Medulla oblongata (tissue), 1 donor: ENCODE data around the gene COBLL1.

Source experiments
- DNase-seq: peaks from one replicate; pipeline ENCODE4 v3.0.0-alpha.2; 2015; ENCODE audit errors: extremely low spot score

COBLL1 gene

DNA sequence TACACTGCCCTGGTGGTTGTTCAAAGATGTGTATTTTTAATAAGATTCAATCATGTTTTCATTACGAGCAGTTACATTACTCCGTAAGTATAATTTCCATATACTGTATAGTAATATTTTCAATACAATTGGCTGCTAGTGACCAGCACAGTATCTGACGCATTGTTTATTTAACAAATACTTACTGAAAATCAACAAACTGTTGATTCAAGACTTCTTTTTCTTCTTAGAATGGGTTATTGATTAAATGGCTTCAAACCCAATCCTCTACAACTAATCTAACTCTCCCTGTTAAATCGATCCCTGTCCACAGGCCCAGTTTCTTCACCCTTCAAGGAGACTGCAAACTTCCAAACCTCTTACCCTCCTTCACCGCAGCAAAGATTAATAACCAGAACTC lies 18.5 kb downstream of the COBLL1 start:
- DNase-seq: no peak

- no peak for DNase-seq
These were observed 20.3 kb downstream of the COBLL1 start for GRCh38 chr2:164821338-164821737.

DNA sequence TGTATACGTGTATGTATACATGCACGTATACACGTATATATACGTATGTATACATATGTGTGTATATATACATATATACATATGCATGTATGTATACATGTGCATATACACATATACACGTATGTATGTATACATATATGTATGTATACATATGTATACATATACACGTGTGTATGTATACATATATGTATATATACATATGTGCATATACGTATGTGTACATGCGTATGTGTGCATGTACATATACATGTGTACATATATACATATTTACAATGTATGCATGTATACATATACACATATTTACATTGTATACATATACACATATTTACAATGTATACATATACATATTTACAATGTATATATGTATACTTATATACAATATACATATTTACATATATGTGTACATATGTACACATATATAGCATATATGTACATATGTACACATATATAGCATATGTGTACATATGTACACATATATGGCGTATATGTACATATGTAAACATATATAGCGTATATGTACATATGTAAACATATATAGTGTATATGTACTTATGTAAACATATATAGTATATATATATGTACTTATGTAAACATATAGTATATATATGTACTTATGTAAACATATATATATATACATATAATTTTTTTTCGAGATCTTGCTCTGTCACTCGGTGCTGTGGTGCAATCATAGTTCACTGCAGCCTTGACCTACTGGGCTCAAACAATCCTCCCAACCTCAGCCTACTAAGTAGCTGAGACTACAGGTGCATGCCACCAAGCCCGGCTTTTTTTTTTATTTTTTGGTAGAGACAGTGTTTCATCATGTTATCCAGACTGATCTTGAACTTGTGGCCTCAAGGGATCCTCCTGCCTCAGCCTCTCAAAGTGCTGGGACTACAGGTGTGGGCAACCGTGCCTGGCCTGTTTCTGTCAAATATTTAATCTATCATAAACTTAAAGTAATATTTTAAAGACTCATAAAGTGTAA lies 23.2 kb downstream of the COBLL1 start:
- no peak for DNase-seq

GRCh38 chr2:164816900-164817299 lies 24.7 kb downstream of the COBLL1 start:
- no peak for DNase-seq

DNA sequence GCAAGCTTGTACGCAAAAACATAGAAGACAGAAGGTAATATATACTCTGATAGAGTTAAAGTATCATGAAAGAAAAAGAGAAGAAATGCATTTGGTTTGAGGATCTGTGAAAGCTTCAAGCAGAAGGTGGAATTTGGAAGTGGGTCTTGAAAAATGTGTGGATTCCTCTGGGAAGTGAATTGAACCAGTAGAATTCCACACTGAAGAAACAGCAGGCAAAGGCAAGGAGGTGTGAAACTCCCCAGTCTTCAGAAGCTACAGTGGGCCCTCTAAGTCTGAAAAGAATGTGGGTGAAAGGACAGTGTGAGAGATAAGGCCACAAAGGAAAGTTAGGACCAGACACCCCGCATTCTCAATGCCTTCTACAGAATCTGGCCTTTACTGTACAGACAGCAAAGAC lies 25.6 kb downstream of the COBLL1 start:
- no peak for DNase-seq

DNA sequence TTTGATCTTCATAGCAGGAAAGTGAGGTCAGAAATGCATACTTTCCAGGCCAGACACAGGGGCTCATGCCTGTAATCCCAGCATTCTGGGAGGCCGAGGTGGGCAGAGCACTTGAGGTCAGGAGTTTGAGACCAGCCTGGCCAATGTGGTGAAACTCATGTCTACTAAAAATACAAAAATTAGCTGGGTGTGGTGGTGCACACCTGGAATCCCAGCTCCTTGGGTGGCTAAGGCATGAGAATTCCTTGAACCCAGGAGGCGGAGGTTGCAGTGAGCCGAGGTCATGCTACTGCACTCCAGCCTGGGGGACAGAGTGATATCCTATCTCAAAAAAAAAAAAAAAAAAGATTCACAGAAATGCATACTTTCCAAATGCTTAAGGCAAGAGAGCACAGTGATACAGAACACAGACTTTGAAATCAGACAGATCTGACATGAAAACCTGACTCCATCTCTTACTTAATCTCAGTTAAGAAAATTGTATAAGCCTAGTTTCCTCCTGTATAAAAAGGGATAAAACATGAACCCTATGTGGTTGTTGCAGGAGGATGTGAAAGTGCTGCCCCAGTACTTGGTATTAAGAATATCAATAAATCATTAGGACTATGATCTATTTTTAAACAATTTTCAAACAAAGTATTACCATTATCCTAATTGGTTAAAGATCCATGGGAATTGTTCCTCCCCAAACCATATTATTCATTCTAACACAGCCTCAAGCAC lies 26.4 kb downstream of the COBLL1 start:
- no peak for DNase-seq

- DNase-seq: no peak
These were observed 28.1 kb downstream of the COBLL1 start for GRCh38 chr2:164813535-164813934.

DNA sequence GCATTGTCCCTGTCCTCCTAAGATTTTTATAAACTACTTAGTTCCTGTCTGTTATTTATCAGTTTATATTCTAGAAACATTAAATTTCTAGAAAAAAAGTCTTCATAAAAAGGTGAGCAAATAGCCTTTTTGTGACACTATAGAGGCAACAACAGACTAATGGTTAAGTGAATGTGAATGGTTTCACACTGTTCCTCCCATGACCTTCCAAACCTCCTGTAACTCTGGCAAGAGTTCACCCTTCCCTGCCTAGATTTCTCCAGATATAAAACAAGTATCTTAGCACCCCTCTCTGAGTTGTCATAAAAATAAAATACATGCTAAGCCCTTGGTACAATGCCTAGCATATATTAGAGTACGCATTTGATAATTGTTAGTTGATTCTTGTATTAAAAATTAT lies 29.2 kb downstream of the COBLL1 start:
- no peak for DNase-seq

GRCh38 chr2:164811819-164812218 lies 29.8 kb downstream of the COBLL1 start:
- no peak for DNase-seq

GRCh38 chr2:164810843-164811242 lies 30.8 kb downstream of the COBLL1 start:
- no peak for DNase-seq

DNA sequence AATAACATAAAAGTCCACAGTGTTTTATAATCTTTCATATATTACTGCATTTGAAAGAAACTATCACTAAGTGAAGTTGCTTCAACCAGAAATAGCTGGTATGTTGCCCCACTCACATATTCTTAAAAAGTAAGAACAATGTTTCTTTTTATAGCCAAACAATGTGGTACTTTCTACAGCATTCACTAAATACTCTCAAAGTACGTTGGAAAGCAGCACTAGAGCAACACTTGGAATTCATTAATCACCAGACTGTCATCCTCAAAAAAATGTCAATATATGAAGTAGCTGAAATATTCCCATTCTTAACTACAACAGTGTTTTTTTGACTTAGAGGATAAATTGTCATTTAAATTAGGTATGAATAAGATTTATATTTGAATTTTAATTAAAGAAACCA lies 32.8 kb downstream of the COBLL1 start:
- DNase-seq: no peak

- DNase-seq: no peak
These were observed 37.7 kb downstream of the COBLL1 start for GRCh38 chr2:164803776-164804466.

DNA sequence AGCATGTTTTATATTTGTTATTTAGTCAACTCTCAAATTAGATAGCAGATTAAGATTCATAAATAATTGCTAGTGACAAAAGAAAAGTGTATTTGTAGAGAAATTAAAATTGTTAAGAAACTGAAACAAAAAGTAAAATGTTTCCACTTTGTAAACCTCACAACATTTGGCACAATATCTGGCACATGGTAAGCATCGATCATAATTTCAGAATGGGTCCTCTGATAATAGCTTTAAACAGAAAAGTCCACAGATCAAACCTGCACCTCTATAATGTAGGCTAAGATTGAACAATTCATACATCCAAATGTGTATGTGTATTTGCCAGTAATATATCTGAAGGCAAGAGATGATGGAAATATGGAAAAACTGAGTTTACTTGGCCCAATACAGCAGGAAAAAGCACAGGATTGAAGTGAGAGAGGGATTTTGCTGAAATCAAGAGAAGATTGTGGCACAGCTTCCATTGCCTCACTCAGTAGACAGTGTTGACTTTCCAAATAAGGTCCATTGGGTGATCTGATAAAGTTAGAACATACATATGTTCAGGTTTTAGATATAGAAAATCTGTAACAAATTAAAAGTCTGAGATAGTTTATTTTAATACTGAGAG lies 39.4 kb downstream of the COBLL1 start:
- DNase-seq: no peak

- no peak for DNase-seq
These were observed 41.1 kb downstream of the COBLL1 start for GRCh38 chr2:164800572-164800971.

DNA sequence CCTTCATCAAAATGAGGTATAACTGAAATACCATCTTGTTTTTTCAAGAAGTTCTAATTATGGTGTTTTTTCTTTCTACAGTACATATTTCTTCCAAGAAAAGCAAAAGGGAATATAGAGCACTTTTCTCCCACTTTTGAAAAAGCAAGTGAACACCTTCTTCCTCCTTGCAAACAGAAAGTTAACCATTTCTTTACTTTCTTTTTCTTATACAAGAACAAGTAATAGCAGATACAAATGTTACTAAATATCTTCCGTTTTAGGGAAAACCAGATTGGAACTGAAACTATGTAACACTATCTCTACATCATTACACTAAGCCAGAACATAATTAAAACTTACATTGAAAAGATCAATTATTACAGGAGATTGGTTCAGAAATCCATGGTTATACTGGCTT lies 44.0 kb downstream of the COBLL1 start:
- DNase-seq: no peak

- no peak for DNase-seq
These were observed 44.6 kb downstream of the COBLL1 start for GRCh38 chr2:164796999-164797398.

DNA sequence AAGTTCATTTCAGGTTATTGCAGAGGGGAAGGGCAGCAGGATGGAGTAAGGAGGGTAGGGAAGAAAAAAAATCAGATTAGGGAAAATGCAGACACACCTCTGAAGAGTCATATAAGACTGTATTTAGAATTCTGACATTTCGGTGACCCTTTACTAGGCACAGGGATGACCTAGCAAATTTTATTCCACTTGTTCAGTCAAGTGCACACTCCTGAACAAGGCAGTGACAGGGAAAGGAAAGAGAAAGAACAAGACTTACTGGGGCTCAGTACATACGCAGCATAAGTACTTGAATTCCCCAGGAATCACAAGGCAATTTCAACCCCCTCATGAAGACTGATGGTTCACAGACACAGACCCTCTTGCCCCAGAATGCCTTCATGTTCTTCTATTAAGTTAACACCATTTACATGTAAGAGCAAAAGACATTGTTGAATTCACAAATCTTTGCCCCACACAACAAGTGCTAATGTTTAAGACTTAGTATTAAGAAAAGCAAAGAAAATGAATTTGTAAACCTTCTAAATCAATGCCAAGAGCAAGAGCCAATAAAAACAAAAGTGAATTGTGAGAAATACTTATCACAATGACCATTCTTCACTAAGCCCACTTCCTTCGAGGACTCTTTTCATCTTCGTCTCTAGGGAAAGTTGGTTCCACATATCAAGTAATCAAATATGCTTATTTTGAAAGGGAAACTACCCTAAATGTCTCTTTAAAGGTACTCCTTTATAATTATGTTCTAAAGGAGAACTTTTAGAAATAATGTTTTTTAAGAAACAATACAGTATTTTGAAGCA lies 47.0 kb downstream of the COBLL1 start:
- no peak for DNase-seq

DNA sequence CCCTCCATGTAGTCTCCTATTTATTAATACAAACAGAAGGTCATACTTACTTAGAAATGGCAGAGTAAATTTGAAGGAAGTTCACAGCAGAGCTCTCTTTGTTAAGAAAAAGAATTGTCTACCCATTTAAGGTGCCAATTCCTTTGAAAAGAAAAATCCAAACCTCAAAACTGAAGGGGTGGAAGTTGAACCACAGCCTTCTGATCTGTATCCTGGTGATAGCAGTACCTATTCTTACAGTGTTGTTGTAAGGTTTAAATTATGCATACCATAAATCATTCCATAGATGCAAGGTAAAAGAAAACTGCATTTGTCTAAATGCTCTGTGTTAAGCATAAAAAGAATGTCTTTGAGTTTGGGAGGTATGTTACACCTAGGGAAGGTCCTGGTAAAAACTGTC lies 47.6 kb downstream of the COBLL1 start:
- no peak for DNase-seq

- no peak for DNase-seq
These were observed 48.1 kb downstream of the COBLL1 start for GRCh38 chr2:164793529-164793928.

- DNase-seq: no peak
These were observed 49.1 kb downstream of the COBLL1 start for GRCh38 chr2:164792316-164793170.
